Thyroid gland (tissue), 4 donors: ENCODE measurements around the gene TSTD2.

Source experiments
- POLR2A ChIP-seq, 2 donors: fragments of 450-650 bp; IDR thresholded peaks; one replicate each; pipeline ENCODE4 v1.6.1; 2017; ENCODE audit warnings: antibody characterized with exemption in 2 of 2, mild to moderate bottlenecking in 2 of 2, moderate library complexity in 1 of 2
- TF ChIP-seq, protein P1 (sequence below), 6 experiments: fragments of 200-600 bp in 3 of 6; fragments of 450-650 bp in 3 of 6; sonication (generic) in 3 of 6; IDR thresholded peaks; one replicate each; pipeline ENCODE4 v1.5.1; 2016 to 2019; ENCODE audit warnings: antibody characterized with exemption in 6 of 6, mild to moderate bottlenecking in 2 of 6, inconsistent platforms in 1 of 6, moderate library complexity in 1 of 6

DNA sequence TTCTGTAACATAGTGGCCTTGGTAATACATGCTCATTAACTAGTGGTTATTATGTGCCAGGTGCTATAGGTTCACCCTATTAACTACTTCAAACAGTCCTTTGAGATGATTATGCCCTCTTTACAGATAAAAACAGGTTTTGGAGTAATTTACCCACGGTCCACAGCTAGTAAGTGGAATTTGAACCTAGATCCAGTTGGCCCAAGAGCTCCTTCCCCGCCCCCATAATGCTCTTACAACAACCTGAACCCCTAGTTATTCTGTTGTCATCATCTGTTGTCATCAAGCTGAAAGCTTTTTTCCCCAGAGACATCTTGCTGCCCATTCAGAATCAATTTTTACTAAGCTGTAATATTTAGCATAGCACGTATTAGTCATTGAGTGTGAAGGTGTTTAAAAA, 40.8 kb upstream of the TSTD2 start:
- TF ChIP-seq, protein P1, sequence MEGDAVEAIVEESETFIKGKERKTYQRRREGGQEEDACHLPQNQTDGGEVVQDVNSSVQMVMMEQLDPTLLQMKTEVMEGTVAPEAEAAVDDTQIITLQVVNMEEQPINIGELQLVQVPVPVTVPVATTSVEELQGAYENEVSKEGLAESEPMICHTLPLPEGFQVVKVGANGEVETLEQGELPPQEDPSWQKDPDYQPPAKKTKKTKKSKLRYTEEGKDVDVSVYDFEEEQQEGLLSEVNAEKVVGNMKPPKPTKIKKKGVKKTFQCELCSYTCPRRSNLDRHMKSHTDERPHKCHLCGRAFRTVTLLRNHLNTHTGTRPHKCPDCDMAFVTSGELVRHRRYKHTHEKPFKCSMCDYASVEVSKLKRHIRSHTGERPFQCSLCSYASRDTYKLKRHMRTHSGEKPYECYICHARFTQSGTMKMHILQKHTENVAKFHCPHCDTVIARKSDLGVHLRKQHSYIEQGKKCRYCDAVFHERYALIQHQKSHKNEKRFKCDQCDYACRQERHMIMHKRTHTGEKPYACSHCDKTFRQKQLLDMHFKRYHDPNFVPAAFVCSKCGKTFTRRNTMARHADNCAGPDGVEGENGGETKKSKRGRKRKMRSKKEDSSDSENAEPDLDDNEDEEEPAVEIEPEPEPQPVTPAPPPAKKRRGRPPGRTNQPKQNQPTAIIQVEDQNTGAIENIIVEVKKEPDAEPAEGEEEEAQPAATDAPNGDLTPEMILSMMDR (IDR thresholded peaks at IDR 0.05) = no peak
- no peak for TF ChIP-seq POLR2A (IDR thresholded peaks at IDR 0.05)
